Urinary bladder (tissue), 4 donors: ENCODE measurements around the gene S100A10. TPM values are rescaled to one million over a fixed set of nuclear protein-coding genes. Genes with fewer than 3 reads are reported as not detected.

Experiments used
- DNase-seq: peaks from one replicate; pipeline ENCODE4 v3.0.0-alpha.2; 2015; ENCODE audit errors: extremely low spot score
- H3K27ac ChIP-seq: one replicate; pipeline ENCODE4 v1.5.1; 2013; ENCODE audit warnings: low read depth, mild to moderate bottlenecking, moderate library complexity
- H3K36me3 ChIP-seq: one replicate; pipeline ENCODE4 v1.6.1; 2013; ENCODE audit warnings: mild to moderate bottlenecking, moderate library complexity; ENCODE audit not compliant: insufficient read depth
- H3K4me1 ChIP-seq: one replicate; pipeline ENCODE4 v1.6.1; 2013; ENCODE audit warnings: mild to moderate bottlenecking, moderate library complexity; ENCODE audit not compliant: insufficient read depth
- H3K4me3 ChIP-seq: one replicate; pipeline ENCODE4 v1.5.1; 2013; ENCODE audit warnings: low read depth, low read length
- WGBS: extraction: QIAGEN DNeasy Blood & Tissue Kit; methylation state at CpG from one replicate; pipeline ENCODE4 v1.1.7; 2013; 5-methylcytosine and 5-hydroxymethylcytosine counted together
- polyA plus RNA-seq: library from polyadenylated mRNA; stranded (reverse); fragments of 200-250 nt; gene quantifications from one replicate; pipeline ENCODE4 v1.2.3, GENCODE V29; 2013
- total RNA-seq: library from RNA; depleted of rRNA; stranded (reverse); fragments of >200 nt; gene quantifications from one replicate; pipeline ENCODE4 v1.2.3, GENCODE V29; 2014
- donor health status: healthy with polysubstance abuse.
- donor health status: healthy.

Gene S100A10
- total and polyA plus RNA-seq, 2 donors, result 116 to 246 TPM

GRCh38 chr1:151939779-151940178 is 53.9 kb downstream of the S100A10 start:
- DNase-seq, result no peak
- no peak overlapping the region for H3K4me3 ChIP-seq
- peaks cover 1% of the 10 kb centered on the region for H3K4me1 ChIP-seq
- WGBS, result 64% methylated on average over 1 of the region's 1 CpG
- no peak overlapping the region for H3K27ac ChIP-seq
- H3K36me3 ChIP-seq, result no peaks in the 10 kb centered on the region

GRCh38 chr1:151939141-151939540 is 54.5 kb downstream of the S100A10 start:
- H3K27ac ChIP-seq, result no peak overlapping the region
- WGBS, result 93% methylated on average over 3 of the region's 3 CpGs
- DNase-seq, result no peak
- no peaks in the 10 kb centered on the region for H3K36me3 ChIP-seq
- H3K4me1 ChIP-seq, result peaks cover 1% of the 10 kb centered on the region
- H3K4me3 ChIP-seq, result no peak overlapping the region

GRCh38 chr1:151936653-151937052 is 57.0 kb downstream of the S100A10 start:
- Histone ChIP-seq H3K4me3 (no peak overlapping the region), H3K4me1 (no peaks in the 10 kb centered on the region), H3K36me3 (no peaks in the 10 kb centered on the region), H3K27ac (no peak overlapping the region)
- 42% methylated on average over 7 of the region's 7 CpGs for WGBS
- DNase-seq, result no peak

- Histone ChIP-seq H3K4me1 (no peaks in the 10 kb centered on the region), H3K27ac (peak overlapping the region; percentile 10), H3K4me3 (no peak overlapping the region), H3K36me3 (no peaks in the 10 kb centered on the region)
- DNase-seq, result peak; percentile 28
- WGBS, result 28% methylated on average over 2 of the region's 2 CpGs
Observed at GRCh38 chr1:151935894-151936602, 57.6 kb downstream of the S100A10 start.

DNA sequence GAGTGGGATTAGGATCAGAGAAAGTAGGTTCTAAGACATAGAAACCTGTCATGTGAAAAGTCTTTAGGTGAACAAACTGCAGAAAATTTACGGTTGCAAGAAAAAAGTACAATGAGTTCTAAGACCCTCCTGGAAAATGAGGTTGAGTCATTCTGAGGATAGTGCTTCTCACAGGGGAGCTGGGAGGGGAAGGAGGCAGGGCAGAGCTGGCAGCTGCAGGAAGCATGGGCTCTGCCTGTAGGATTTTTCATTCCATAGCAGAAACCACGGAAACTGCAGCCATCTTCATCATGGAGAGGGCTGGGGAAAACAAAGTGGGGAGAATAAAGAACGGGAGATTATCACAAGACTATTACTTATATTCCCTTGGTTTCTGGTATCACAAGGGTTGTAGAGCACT is 58.5 kb downstream of the S100A10 start:
- Histone ChIP-seq H3K4me1 (no peaks in the 10 kb centered on the region), H3K36me3 (no peaks in the 10 kb centered on the region), H3K27ac (no peak overlapping the region), H3K4me3 (no peak overlapping the region)
- DNase-seq, result no peak
- WGBS, result 56% methylated on average over 3 of the region's 3 CpGs

- no peaks in the 10 kb centered on the region for H3K4me1 ChIP-seq
- peak; percentile 39 for DNase-seq
- H3K4me3 ChIP-seq, result no peak overlapping the region
- 25% methylated on average over 3 of the region's 3 CpGs for WGBS
- H3K36me3 ChIP-seq, result no peaks in the 10 kb centered on the region
- H3K27ac ChIP-seq, result no peak overlapping the region
Observed at GRCh38 chr1:151934048-151934493, 59.6 kb downstream of the S100A10 start.

Other genes starting within 250 kb of the S100A10 start
- 40.7 TPM for gene MRPL9, start 230.4 kb downstream of the S100A10 start, total RNA-seq
- 54.7 TPM for gene MRPL9, start 230.4 kb downstream of the S100A10 start, polyA plus RNA-seq
- gene TDRKH, start 203.4 kb downstream of the S100A10 start, total RNA-seq, result 4.2 TPM
- 3.1 TPM for gene TDRKH, start 203.4 kb downstream of the S100A10 start, polyA plus RNA-seq
- gene LINGO4, start 188.4 kb downstream of the S100A10 start, total RNA-seq, result 0.16 TPM
- gene LINGO4, start 188.4 kb downstream of the S100A10 start, polyA plus RNA-seq, result 0.19 TPM
- 1.6 TPM for gene RORC, start 162.1 kb downstream of the S100A10 start, total RNA-seq
- 0.71 TPM for gene RORC, start 162.1 kb downstream of the S100A10 start, polyA plus RNA-seq
- not detected for gene C2CD4D, start 154.0 kb downstream of the S100A10 start, total RNA-seq
- gene C2CD4D, start 154.0 kb downstream of the S100A10 start, polyA plus RNA-seq, result 0.05 TPM
- not detected for gene THEM5, start 140.1 kb downstream of the S100A10 start, total RNA-seq
- not detected for gene THEM5, start 140.1 kb downstream of the S100A10 start, polyA plus RNA-seq
- gene THEM4, start 84.3 kb downstream of the S100A10 start, total RNA-seq, result 16.5 TPM
- gene THEM4, start 84.3 kb downstream of the S100A10 start, polyA plus RNA-seq, result 12.5 TPM
- 81.9 TPM for gene S100A11, start 43.1 kb upstream of the S100A10 start, total RNA-seq
- gene S100A11, start 43.1 kb upstream of the S100A10 start, polyA plus RNA-seq, result 910 TPM
- gene TCHHL1, start 95.2 kb upstream of the S100A10 start, total RNA-seq, result not detected
- not detected for gene TCHHL1, start 95.2 kb upstream of the S100A10 start, polyA plus RNA-seq
- gene TCHH, start 121.6 kb upstream of the S100A10 start, total RNA-seq, result not detected
- gene TCHH, start 121.6 kb upstream of the S100A10 start, polyA plus RNA-seq, result 0.11 TPM
- gene RPTN, start 165.4 kb upstream of the S100A10 start, total RNA-seq, result not detected
- not detected for gene RPTN, start 165.4 kb upstream of the S100A10 start, polyA plus RNA-seq
- not detected for gene HRNR, start 230.3 kb upstream of the S100A10 start, total RNA-seq
- gene HRNR, start 230.3 kb upstream of the S100A10 start, polyA plus RNA-seq, result not detected